ENCODE data around the gene PPFIBP1.

DNA sequence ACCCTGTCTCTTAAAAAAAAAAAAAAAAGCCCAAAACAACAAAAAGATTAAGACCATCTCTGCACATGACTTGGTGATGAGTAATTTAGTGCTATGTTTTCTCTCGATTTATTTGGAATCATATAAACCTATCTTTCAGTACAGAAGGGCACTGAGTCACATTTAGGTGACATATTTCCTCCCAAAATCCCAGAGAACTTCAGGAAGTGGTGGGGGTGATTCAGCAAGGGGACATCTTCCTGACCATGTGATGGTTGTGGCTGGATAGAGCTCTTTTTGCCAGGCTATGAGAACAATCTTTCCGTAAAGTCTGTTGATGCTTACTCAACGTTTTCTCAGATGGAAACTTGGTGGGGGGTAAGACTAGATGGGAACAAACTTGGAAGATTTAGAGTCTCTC is 50.0 kb downstream of the PPFIBP1 start:
- TF ChIP-seq POLR2A (IDR thresholded peaks at IDR 0.05): no peak
- TF ChIP-seq, protein P1, sequence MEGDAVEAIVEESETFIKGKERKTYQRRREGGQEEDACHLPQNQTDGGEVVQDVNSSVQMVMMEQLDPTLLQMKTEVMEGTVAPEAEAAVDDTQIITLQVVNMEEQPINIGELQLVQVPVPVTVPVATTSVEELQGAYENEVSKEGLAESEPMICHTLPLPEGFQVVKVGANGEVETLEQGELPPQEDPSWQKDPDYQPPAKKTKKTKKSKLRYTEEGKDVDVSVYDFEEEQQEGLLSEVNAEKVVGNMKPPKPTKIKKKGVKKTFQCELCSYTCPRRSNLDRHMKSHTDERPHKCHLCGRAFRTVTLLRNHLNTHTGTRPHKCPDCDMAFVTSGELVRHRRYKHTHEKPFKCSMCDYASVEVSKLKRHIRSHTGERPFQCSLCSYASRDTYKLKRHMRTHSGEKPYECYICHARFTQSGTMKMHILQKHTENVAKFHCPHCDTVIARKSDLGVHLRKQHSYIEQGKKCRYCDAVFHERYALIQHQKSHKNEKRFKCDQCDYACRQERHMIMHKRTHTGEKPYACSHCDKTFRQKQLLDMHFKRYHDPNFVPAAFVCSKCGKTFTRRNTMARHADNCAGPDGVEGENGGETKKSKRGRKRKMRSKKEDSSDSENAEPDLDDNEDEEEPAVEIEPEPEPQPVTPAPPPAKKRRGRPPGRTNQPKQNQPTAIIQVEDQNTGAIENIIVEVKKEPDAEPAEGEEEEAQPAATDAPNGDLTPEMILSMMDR (IDR thresholded peaks at IDR 0.05): no peak
- TF ChIP-seq POLR2AphosphoS5 (IDR thresholded peaks at IDR 0.05): no peak

All from prostate gland (tissue), 2 donors.